Right lobe of liver (tissue), 6 donors: ENCODE measurements around the gene RNF34. TPM values are rescaled to one million over a fixed set of nuclear protein-coding genes. Genes with fewer than 3 reads are reported as not detected.

Experiments used
- ATAC-seq, 4 donors: fragments of 200-7000 bp; cut with Tn5 transposase; one replicate each; pipeline ENCODE4 v1.9.1; 2020; ENCODE audit warnings: mild to moderate bottlenecking in 4 of 4, moderate library complexity in 4 of 4
- DNase-seq, 3 donors: peaks; one replicate each; pipeline ENCODE4 v3.0.0-alpha.2; 2020
- H3K27ac ChIP-seq, 3 donors: fragments of 200-600 bp; one replicate each; pipeline ENCODE4 v1.8.0; 2022
- H3K27me3 ChIP-seq, 2 donors: fragments of 200-600 bp; one replicate each; pipeline ENCODE4 v1.8.0; 2022
- H3K36me3 ChIP-seq, 4 donors: fragments of 200-600 bp; sonication (generic) in 1 of 4; one replicate each; pipeline versions ENCODE4 v1.5.1 to v1.8.0; 2017 to 2022; ENCODE audit warnings: control low read depth in 1 of 4
- H3K4me1 ChIP-seq, 4 donors: fragments of 200-600 bp; sonication (generic) in 1 of 4; one replicate each; pipeline versions ENCODE4 v1.5.1 to v1.8.0; 2017 to 2022; ENCODE audit warnings: control low read depth in 1 of 4
- H3K4me3 ChIP-seq, 3 donors: fragments of 200-600 bp; one replicate each; pipeline ENCODE4 v1.8.0; 2022
- H3K9me3 ChIP-seq, 4 donors: fragments of 200-600 bp; sonication (generic) in 1 of 4; one replicate each; pipeline versions ENCODE4 v1.5.1 to v1.8.0; 2017 to 2022; ENCODE audit warnings: control low read depth in 1 of 4
- POLR2A ChIP-seq: fragments of 450-650 bp; IDR thresholded peaks from one replicate; pipeline ENCODE4 v1.6.1; 2017; ENCODE audit warnings: antibody characterized with exemption, mild to moderate bottlenecking
- WGBS: methylation state at CpG from one replicate; pipeline ENCODE4 v1.1.6; 2018; ENCODE audit warnings: low coverage, low lambda C conversion rate; ENCODE audit not compliant: insufficient coverage; ENCODE audit errors: missing lambda C conversion rate; 5-methylcytosine and 5-hydroxymethylcytosine counted together
- intact Hi-C, 2 donors: fragments of 100-400 bp; cut with DNase I; formaldehyde crosslinking; loops; one replicate each; pipeline versions ENCODE4 v1.11.2 to v1.14.1; 2022
- total RNA-seq, 6 experiments: library from RNA; depleted of rRNA in 2 of 6; stranded (reverse); fragments of >200 nt in 2 of 6; fragmentation: NEBNext Ultra II Directional in 3 of 6; extraction: Animal tissue kit (Norgen Biotek cat#: 25700) in 3 of 6; gene quantifications; one replicate each; pipeline versions ENCODE4 v1.1.0 to v1.2.4, GENCODE V29; 2016 to 2023
- TF ChIP-seq, protein P1 (sequence below), 4 donors: fragments of 200-600 bp in 3 of 4; fragments of 450-650 bp in 1 of 4; IDR thresholded peaks; one replicate each; pipeline versions ENCODE4 v1.5.1 to v1.8.0; 2016 to 2022; ENCODE audit warnings: antibody characterized with exemption in 4 of 4, mild to moderate bottlenecking in 2 of 4
- donor health status: DM: no; HTN: yes; CAD: no.
- donor health status: DM: no; HTN: no; CAD: no.
- donor health status: DM: no; HTN: no; CAD: no.
- donor health status: DM: no; HTN: yes; CAD: no.
- donor health status: DM: no; HTN: yes; CAD: no.

RNF34 gene
- total RNA-seq, 6 experiments from 2014 or later, result 11.7 to 22.3 (median 14.6) TPM

DNA sequence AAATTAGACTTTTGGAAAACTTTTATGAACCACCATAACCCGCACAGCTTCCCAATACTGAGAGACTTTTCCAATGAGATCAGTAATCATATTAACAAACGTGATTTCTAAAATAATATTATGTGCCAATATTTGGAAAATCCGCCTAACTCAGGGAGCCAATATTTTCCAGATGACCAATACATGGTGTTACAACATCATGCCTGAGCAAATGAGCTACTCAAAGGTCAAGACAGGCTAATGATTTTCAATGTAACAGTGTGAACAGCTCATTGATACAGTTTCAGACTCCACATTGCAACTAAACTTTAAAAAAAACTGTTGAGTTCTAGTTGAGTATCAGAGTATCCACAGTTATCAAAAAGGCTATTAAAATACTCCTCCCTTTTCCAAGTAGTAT is 46.8 kb downstream of the RNF34 start:
- Histone ChIP-seq H3K27me3 (no peaks in the 10 kb centered on the region), H3K9me3 (no peaks in the 10 kb centered on the region), H3K36me3 (peaks cover 0 to 9% (median 3%) of the 10 kb centered on the region in 4 donors), H3K4me1 (peaks cover 0 to 9% (median 3%) of the 10 kb centered on the region in 4 donors), H3K27ac (no peak overlapping the region), H3K4me3 (no peak overlapping the region)
- ATAC-seq, result peak in 2 of 4 donors; percentile 46 to 50
- WGBS, result 53% methylated on average over 3 of the region's 3 CpGs
- DNase-seq, result no peak
- intact Hi-C loops, result loop anchor here in 1 of 2 donors (10.0 kb wide), 1 partner anchor 122 kb away; no protein-coding TSS in a partner anchor
- no peak for TF ChIP-seq POLR2A
- TF ChIP-seq, protein P1, sequence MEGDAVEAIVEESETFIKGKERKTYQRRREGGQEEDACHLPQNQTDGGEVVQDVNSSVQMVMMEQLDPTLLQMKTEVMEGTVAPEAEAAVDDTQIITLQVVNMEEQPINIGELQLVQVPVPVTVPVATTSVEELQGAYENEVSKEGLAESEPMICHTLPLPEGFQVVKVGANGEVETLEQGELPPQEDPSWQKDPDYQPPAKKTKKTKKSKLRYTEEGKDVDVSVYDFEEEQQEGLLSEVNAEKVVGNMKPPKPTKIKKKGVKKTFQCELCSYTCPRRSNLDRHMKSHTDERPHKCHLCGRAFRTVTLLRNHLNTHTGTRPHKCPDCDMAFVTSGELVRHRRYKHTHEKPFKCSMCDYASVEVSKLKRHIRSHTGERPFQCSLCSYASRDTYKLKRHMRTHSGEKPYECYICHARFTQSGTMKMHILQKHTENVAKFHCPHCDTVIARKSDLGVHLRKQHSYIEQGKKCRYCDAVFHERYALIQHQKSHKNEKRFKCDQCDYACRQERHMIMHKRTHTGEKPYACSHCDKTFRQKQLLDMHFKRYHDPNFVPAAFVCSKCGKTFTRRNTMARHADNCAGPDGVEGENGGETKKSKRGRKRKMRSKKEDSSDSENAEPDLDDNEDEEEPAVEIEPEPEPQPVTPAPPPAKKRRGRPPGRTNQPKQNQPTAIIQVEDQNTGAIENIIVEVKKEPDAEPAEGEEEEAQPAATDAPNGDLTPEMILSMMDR (IDR thresholded peaks at IDR 0.05), result no peak

DNA sequence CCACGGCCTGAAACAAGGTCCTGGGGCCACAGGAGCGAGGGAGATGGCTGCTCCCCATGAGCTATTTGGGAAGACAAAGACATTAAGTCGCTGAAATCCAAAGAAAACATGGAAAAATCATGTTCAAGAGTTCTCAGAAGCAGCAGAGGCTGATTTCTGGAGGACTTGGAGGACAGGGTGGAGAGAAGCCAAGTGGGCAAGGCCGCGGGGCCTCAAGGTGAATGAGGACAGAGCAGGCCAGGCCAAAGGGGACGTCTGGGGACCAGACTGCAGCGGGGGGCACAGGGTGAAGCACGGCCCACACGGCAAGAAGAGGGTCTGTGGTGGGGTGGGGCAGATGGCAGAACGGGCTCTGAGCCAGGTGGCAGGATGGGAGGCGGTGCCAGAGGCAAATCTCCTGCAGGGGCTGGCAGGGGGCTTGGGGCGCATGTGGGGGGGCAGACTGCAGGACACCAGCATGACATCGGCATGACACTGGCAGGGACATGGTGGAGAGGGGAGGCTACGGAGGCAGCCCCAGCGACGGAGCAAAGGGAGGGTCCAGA is 48.9 kb downstream of the RNF34 start:
- 79% methylated on average over 11 of the region's 16 CpGs for WGBS
- intact Hi-C loops, result loop anchor here in 1 of 2 donors (10.0 kb wide), 1 partner anchor 124 kb away; no protein-coding TSS in a partner anchor
- TF ChIP-seq, protein P1 (IDR thresholded peaks at IDR 0.05), result no peak
- TF ChIP-seq POLR2A, result no peak
- Histone ChIP-seq H3K9me3 (no peaks in the 10 kb centered on the region), H3K27ac (no peak overlapping the region), H3K4me3 (no peak overlapping the region), H3K4me1 (peaks cover 0 to 9% (median 3%) of the 10 kb centered on the region in 4 donors), H3K36me3 (no peaks in the 10 kb centered on the region), H3K27me3 (no peaks in the 10 kb centered on the region)
- DNase-seq (no peak), ATAC-seq (no peak)

DNA sequence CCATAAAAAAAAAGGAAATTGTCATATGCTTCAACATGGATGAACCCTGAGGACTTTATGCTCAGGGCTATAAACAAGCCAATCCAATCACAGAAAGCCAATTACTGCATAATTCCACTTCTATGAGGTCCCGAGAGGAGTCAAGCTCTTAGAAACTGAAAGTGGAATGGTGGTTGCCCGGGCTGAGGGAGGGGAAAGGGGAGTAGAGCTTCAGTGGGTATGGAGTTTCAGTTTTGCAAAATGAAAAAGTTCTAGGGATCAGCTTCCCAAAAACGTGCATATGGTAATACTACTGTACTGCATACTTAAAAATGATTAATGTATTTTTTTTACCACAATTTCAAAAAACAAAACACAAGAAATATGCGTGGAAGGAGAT is 52.0 kb downstream of the RNF34 start:
- Histone ChIP-seq H3K36me3 (no peaks in the 10 kb centered on the region), H3K27me3 (no peaks in the 10 kb centered on the region), H3K9me3 (no peaks in the 10 kb centered on the region), H3K27ac (no peak overlapping the region), H3K4me1 (peaks cover 0 to 5% (median 2%) of the 10 kb centered on the region in 4 donors), H3K4me3 (peak overlapping the region in 1 of 3 donors; percentile 4)
- no peak for DNase-seq
- intact Hi-C loops, result no loop called here
- peak; percentile 18 to 57 (median 34) for ATAC-seq
- WGBS, result 37% methylated on average over 4 of the region's 4 CpGs
- TF ChIP-seq, protein P1 (IDR thresholded peaks at IDR 0.05), result no peak
- no peak for TF ChIP-seq POLR2A

DNA sequence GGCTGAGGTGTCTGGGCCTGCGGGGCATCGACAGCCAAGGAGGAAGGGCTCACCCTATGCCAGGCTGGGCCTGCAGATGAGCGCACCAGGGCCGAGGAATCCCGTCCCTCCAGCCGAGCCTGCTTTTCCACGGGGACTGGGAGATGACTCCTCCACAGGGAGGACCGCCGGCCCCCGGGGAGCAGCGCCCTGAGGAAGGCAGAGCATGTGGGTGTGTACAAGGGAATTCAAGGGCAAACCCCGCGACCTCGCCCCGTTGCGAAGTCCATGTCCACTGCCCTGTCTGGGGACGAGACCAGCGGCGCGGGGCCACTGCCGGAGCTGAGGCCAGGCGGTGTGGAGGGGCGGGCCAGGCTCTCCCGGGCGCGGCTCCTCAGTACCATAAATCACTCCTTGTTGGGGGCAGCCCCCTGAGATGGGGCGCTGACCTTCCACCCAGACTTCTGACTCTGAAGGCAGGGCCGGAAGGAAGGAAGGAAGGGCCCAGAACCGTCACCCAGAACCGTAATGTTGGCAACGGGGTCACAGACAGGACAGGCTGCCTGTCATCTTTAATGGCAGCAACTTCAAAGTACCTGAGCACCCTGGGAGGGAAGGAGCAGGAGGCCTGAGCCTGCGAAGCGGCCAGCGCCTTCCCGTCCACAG is 52.5 kb downstream of the RNF34 start:
- H3K4me1 ChIP-seq, result no peaks in the 10 kb centered on the region
- H3K27me3 ChIP-seq, result no peaks in the 10 kb centered on the region
- TF ChIP-seq POLR2A, result no peak
- TF ChIP-seq, protein P1 (IDR thresholded peaks at IDR 0.05), result no peak
- DNase-seq (peak in 2 of 3 donors; percentile 47 to 59), ATAC-seq (peak; percentile 19 to 47 (median 36))
- H3K36me3 ChIP-seq, result no peaks in the 10 kb centered on the region
- no peak overlapping the region for H3K27ac ChIP-seq
- peak overlapping the region in 1 of 3 donors; percentile 4 for H3K4me3 ChIP-seq
- no peaks in the 10 kb centered on the region for H3K9me3 ChIP-seq
- 51% methylated on average over 10 of the region's 35 CpGs for WGBS
- intact Hi-C loops, result no loop called here
